ENCODE measurements around the gene RGSL1.
"Not testable (repeated sequence)": the region's sequence is repeated elsewhere in the genome, so short reads cannot be mapped to it uniquely, and the experiment has no call there.

The RGSL1 gene

DNA sequence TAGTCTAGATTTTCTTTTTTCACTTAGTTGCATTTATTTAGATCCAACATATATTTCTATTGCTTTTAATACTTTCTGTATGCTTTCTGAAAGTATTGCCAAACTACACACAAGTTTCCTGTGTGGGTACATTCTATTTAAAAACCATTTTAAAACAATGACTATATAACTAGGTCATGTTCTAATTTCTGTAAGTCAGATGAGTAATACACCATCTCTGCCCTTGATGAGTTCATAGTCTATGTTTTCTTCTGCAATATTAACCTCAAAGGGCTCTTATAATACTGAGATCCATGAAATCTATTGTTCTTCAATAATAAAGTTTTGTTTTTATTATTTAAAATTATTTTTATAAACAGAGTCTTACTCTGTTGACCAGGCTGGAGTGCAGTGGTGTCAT lies 70.8 kb downstream of the RGSL1 start:
- no peak for DNase-seq
- in situ Hi-C loops (cut with MboI; ENCODE audit: low pct_unique_long_range_greater_than_20kb, low sequenced_read_pairs), result no loop called here

DNA sequence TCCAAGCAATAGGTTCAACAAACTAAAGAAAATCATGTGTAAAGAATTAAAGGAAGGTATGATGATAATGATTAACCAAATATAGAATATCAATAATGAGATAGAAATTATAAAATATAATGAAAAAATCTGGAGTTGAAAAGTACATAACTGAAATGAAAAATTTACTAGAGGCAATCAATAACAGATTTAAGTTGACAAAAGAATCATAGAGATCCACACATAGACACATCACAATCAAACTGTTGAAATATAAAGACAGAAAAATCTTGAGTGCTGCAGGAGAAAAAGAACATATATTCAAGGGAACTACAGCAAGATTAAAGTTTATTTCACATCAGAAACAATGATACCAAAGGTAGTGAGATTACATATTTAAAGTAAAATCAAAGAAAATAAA lies 75.4 kb downstream of the RGSL1 start:
- in situ Hi-C loops (cut with MboI; ENCODE audit: low pct_unique_long_range_greater_than_20kb, low sequenced_read_pairs), result no loop called here
- DNase-seq, result no peak

DNA sequence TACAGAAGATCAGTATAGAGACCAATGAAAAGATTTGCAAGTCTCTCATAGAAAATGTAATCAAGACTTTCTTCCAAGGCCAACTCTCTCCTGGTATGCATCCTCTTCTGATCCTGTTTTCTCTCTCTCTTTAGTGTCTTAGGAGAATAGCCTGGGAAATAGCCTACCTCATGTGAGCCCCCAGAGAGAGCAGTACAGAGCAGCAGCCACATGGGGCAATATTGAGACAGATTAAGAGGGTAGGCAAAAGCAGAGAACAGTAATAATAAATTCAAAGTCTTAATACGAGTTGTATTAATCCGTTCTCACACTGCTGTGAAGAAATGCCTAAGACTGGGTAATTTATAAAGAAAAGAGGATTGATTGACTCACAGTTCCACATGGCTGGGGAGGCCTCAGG lies 77.7 kb downstream of the RGSL1 start:
- in situ Hi-C loops (cut with MboI; ENCODE audit: low pct_unique_long_range_greater_than_20kb, low sequenced_read_pairs), result no loop called here
- DNase-seq, result no peak

DNA sequence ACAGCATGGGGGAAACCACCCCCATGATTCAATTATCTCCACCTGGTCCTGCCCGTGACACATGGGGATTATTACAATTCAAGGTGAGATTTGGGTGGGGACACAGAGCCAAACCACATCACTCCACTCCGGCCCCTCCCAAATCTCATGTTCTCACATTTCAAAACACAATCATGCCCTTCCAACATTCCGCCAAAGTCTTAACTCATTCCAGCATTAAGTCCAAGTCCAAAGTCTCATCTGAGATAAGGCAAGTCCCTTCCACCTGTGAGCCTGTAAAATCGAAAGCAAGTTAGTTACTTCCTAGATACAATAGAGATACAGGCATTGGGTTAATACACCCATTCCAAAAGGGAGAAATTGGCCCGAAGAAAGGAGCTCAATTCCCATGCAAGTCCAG lies 78.3 kb downstream of the RGSL1 start:
- DNase-seq; in situ Hi-C loops (cut with MboI; ENCODE audit: low pct_unique_long_range_greater_than_20kb, low sequenced_read_pairs): not testable (repeated sequence)

DNA sequence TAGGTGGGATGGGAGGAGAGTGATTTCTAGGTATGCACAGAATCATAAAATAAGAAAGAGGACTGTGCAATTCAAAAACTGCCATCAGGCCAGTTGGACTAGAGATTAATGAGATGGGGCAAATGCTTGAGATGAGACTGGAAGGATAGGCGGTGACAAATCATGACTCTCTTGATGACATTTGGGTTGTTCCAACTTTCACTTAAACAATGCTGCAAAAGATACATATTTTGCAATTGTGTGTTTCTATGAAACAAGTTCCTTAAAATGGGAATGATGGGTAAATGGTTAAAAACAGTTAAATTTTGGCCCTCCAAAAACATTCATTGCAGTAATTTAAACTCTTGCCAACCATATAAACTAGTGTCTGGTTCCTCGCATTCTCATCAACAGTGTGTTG lies 84.0 kb downstream of the RGSL1 start:
- in situ Hi-C loops (cut with MboI; ENCODE audit: low pct_unique_long_range_greater_than_20kb, low sequenced_read_pairs), result no loop called here

DNA sequence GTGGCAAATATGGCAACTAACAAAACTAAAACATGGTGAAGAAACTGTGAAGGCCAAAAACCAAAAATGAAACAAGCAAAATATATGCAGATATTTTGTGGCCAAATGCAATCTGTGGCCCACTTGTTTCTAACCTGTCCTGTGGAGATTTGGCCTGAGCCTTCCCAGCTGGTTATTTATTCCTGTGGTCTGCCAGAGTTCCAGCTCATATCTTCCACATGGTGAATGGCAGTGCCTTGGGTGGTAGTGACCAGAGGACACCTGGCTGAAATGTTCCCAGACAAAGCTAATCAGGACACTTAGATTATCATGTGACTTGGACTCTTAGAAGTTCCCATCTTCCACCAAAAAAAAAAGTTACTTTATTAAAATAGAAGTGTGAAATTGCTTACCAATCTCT lies 99.4 kb downstream of the RGSL1 start:
- no peak for DNase-seq

More for the DNA sequence above, 84.0 kb downstream of the RGSL1 start:
- DNase-seq, result no peak

DNA sequence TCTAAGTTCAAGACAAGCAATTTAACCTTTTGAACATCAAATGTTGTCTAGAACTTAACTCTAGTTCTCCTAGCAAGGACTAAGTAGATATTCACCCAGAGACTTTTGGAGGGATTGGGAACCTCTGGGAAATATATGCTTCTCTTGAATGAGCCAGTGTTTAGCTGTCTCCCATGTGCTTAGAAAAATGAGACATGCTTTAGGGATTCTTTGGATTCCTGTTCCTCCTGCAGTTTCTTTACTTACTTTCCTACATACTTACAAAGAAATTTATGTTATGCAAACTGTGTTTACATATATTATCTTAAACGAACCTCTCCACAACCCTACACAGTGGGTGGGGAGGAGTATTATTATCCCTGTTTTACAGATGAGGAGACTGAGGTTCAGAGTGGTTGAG lies 99.9 kb downstream of the RGSL1 start:
- in situ Hi-C loops (cut with MboI; ENCODE audit: low pct_unique_long_range_greater_than_20kb, low sequenced_read_pairs), result no loop called here

More for the DNA sequence above, 99.4 kb downstream of the RGSL1 start:
- in situ Hi-C loops (cut with MboI; ENCODE audit: low pct_unique_long_range_greater_than_20kb, low sequenced_read_pairs), result no loop called here

DNA sequence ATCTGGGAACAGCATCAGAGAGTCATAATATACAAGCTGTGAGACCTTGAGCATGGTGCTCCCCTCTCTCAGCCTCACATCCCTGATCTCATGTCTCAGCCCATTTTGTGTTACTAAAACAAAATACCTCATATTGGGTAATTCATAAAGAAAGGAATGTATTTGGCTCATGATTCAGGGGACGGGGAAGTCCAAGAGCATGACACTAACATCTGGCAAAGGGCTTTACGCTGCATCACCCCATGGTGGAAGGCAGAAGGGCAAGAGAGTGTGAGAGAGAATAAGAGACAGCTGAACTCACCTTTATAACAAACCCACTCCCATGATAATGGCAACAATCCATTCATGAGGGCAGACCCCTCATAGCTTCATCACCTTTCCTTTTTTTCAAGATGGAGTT lies 102.6 kb downstream of the RGSL1 start:
- no peak for DNase-seq
- in situ Hi-C loops (cut with MboI; ENCODE audit: low pct_unique_long_range_greater_than_20kb, low sequenced_read_pairs), result no loop called here

More for the DNA sequence above, 99.9 kb downstream of the RGSL1 start:
- DNase-seq, result no peak

DNA sequence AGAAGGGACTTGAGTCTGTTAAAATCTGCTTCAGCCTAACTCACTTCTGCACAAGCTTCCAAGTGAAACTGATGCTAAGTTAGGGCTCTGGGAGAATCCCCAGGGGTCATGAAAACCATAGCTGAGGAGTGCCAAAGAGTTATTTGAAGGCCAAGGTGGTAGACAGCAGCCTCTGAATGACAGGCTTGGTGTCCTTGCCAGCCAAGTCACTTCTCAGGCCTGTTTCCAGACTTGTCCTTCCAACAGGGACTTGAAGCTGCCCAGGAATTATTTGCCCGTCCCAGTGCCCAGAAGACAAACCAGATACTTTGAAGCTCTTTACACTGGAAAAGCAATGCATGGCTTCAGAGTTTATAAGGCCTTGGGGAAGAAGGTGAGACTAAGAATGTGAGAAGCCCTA lies 105.5 kb downstream of the RGSL1 start:
- DNase-seq, result no peak
- in situ Hi-C loops (cut with MboI; ENCODE audit: low pct_unique_long_range_greater_than_20kb, low sequenced_read_pairs), result no loop called here

DNA sequence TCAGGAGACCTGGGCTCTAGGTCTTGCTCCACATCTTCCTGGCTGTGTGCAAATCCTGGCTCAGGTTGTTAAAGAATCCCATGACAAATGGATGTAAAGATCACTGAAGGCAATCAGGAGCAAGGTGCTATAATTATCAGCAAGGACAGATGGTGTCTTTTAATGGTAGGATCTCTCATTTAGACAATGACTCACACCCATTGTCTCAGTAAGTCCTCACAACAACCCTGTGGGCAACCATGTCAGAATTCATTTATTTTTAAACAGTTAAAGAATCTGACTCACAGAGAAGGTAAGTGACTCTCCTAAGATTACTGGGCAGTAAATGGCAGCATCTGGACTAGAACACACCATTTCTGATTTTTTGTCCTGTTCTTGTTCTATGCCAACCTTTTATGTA lies 106.3 kb downstream of the RGSL1 start:
- DNase-seq, result no peak
- in situ Hi-C loops (cut with MboI; ENCODE audit: low pct_unique_long_range_greater_than_20kb, low sequenced_read_pairs), result no loop called here

DNA sequence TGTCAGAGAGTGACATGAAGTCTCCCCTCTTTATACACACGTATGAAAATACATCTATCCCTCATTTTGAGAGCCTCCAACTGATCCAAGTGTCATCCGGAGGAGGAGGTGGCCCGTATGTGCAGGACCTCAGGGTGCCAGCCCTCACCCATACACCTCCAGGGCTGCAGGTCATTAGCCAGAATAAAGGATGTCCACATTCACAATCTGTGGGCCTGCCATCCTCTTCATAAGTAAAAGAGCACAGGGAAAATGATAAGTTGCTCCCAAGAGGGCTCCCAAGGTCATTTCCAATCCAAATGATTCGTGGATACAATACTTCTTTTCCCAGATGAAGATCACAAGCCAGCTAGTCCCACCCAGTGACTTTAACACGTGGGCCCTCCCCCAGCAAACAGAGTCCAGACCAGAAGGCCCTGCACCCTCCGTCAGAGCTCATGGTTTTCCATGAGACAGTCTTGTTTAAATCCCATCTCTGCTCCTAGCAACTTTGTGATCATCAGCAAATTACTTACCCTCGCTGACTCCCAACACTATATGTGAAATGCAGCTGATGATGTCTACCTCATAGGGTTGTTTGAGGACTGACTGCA lies 110.5 kb downstream of the RGSL1 start:
- in situ Hi-C loops (cut with MboI; ENCODE audit: low pct_unique_long_range_greater_than_20kb, low sequenced_read_pairs), result no loop called here

DNA sequence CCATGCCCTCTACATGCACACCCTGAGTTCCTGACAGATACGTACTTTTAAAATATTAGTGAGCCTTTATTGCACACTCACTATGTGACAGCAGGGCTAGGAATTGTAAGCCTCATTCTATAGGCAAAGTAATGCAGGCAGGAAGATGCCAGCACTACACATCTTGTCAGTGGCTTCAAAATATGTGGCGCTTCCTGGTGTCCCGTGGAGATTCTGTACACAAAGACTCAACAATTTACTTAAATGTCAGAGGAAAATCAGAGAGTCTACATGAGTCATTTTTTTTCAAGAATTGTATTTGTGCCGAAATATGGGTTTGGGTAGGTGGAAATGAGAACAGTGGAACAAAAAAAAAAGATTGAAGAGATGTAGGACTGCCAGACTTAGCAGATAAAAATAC lies 111.5 kb downstream of the RGSL1 start:
- in situ Hi-C loops (cut with MboI; ENCODE audit: low pct_unique_long_range_greater_than_20kb, low sequenced_read_pairs), result no loop called here
- no peak for DNase-seq

More for the DNA sequence above, 110.5 kb downstream of the RGSL1 start:
- DNase-seq, result no peak

DNA sequence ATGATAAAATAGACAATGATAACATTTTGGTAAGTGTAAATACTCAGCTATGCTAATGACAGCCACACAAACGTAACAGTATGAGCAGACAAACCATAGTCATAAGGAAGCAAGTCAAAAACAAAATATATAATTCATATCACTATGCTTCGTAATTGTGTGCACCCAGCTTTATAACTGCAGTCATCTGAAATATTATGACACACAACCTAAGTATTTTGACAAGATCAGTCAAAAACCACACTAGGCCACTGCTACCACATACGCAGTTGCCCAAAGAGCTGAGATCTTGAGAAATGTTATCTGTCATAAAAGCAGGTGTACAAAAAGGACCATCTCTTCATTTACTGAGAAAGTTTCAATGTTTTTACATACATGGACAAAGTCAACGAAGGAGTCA lies 113.1 kb downstream of the RGSL1 start:
- no peak for DNase-seq
- in situ Hi-C loops (cut with MboI; ENCODE audit: low pct_unique_long_range_greater_than_20kb, low sequenced_read_pairs), result no loop called here

DNA sequence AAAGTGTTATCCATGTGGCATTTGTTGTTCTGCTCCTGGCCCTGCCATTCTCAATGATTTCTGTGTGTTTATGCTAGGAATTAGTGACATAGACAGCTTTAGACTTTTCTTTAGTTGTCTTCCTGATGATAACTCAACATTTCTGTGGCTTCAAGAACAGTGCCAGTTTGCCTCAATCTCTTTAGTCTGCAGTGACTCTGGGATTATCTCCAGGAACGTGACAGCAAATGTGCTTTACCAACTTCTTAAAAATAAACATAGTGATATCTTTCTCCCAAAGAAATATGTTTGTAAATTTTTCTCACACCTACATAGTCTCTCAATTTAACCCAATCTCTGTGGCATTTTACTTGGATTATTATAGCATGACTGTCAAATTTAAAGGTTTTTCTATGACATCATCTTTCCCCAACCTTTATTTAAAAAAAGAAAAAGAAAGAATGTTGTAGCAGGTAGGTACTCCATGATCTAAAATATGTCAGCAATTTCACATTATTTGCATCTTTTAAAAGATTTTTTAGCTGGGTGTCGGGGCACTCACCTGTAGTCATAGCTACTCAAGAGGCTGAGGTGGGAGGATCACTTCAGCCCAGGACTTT lies 114.6 kb downstream of the RGSL1 start:
- DNase-seq, result no peak
- in situ Hi-C loops (cut with MboI; ENCODE audit: low pct_unique_long_range_greater_than_20kb, low sequenced_read_pairs), result no loop called here

DNA sequence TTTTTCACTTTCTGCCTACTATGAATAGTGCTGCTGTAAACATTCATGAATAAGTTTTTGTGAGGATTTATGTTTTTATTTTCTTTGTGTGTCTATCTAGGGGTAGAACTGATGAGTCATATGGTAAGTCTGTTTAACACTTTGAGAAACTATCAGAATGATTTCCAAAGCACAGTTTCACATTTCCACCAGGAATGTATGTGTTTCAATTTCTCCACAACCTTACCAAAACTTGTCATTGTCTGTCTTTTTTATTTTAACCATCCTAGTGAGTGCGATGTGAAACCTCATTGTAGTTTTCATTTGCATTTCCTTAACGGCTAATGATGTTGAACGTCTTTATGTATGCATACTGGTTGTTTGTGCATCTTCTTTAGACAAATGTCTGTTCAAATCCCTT lies 115.6 kb downstream of the RGSL1 start:
- no peak for DNase-seq
- in situ Hi-C loops (cut with MboI; ENCODE audit: low pct_unique_long_range_greater_than_20kb, low sequenced_read_pairs), result no loop called here

DNA sequence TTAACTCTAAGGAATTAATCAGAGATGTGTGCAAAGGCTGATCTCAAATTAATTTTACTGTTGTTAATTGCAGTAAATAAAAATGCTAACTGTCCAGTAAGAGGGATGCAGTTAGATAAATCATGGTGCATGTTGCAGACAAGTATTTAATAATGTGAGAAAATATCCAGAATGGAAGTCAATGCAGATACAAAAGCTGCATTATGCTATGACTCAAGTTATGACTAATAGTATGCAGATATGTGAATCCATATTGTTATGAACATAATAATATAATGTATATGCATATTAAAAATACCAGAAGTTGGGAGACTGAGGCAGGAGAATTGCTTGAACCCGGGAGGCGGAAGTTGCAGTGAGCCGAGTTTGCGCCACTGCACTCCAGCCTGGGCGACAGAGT lies 117.7 kb downstream of the RGSL1 start:
- in situ Hi-C loops (cut with MboI; ENCODE audit: low pct_unique_long_range_greater_than_20kb, low sequenced_read_pairs), result no loop called here

DNA sequence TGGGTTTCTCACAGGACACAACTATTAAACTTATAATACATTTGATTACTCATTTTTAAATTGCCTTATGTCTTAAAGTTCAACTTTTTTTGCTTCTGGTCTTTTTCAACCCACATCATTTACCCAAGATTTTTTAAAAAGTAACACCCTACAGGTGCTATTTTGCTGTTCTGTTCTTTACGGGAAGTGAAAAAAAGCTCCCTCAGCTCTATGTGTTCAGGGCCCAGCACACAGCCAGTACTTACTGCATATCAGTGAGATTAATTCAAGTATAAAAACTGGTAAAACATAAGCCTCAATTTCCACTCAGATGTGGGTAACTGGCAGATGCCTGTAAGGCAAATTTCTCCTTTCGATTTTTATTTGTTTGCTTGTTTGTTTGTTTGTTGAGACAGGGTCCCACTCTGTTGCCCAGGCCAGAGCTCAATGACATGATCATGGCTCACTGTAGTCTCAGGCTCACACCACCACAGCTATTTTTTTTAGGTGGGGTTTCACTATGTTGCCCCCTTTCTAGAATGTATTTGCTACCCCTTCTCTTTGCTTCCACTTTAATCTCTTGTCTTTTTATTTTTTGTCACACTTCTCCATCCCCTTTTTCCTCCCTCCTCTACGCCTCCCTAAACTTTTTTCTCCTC lies 118.8 kb downstream of the RGSL1 start:
- no peak for DNase-seq
- in situ Hi-C loops (cut with MboI; ENCODE audit: low pct_unique_long_range_greater_than_20kb, low sequenced_read_pairs), result no loop called here

More for the DNA sequence above, 117.7 kb downstream of the RGSL1 start:
- DNase-seq, result no peak

DNA sequence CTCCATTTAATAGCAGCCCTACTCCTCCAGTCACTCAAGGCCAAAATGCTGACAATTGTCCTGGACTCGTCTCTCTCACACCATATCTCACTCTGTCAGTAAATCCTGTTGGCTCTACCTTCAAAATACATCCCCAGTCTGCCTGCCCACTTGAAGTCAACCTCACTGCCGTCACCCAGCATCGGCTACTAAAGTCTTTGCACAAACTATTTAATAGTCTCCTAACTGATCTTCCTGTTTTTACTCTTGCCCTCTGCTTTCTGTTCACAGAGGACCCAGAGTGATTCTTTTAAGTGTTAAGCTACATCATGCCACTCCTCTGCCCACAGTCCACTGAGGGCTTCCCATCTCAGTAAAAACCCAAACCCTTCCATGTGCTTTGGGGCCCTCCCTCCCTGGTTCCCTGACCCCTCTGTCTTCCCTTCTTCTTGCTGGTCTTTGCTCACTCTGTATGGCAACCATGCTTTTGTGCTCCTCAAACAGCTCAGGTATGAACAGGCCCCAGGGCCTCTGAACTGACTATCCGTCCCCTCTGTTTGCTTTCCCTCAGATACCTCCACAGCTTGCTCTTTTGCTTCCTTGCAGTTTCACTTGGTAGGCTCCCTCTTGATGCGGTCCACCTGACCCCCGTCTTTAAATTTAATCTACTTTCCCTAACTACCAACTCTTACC lies 120.1 kb downstream of the RGSL1 start:
- DNase-seq, result no peak
- in situ Hi-C loops (cut with MboI; ENCODE audit: low pct_unique_long_range_greater_than_20kb, low sequenced_read_pairs), result no loop called here

DNA sequence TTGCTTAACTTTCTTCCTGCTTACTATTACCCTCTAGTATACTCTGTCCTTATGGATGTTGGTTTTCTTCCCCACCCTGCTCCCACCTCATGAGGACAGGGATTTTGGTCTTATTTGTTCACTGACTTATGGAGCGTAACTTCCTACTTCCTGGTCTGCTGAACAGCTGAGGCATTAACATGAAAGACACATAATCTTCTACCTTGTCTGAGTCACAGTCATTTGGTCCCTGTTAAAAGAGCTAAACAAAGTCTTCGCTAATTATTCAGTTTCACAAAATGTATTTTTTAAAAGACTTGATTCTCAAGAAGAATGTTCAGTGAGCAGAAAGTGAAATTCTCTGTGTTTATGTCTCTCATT lies 120.6 kb downstream of the RGSL1 start:
- DNase-seq, result no peak
- in situ Hi-C loops (cut with MboI; ENCODE audit: low pct_unique_long_range_greater_than_20kb, low sequenced_read_pairs), result no loop called here

DNA sequence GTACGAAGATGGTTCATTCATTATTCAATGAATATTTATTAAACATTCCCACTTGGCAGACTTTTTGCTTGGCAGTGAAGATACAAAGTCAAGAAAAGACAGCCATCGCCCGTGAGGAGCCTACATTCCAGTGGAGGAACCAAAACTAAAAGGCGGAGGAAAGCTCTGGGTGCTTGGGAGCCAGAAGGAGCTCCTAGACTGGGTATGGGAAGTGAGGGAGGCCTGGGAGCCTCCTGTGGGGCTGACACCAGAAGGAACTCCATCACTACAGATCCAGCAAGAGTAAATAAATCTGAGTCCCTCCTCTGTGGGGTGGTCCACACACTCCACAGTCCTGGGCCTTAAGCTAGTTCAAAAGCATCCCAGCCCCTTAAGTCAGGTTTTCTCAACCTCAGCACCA lies 124.2 kb downstream of the RGSL1 start:
- no peak for DNase-seq

More for the DNA sequence above, 124.2 kb downstream of the RGSL1 start:
- in situ Hi-C loops (cut with MboI; ENCODE audit: low pct_unique_long_range_greater_than_20kb, low sequenced_read_pairs), result no loop called here
